OCI-LY3 (cell line): ENCODE data around the gene EXOSC7.

Experiments used
- CTCF ChIP-seq: fragments of 200-600, 300-600 bp; sonication (generic); IDR thresholded peaks from 2 replicates; pipeline ENCODE4 v1.5.1; 2014; ENCODE audit warnings: antibody characterized with exemption, low read length, low read depth
- EZH2phosphoT487 ChIP-seq: fragments of 200-600 bp; shearing (Covaris generic); IDR thresholded peaks from 2 replicates; pipeline ENCODE4 v1.6.1; 2018; ENCODE audit warnings: antibody characterized with exemption, mixed run types, low read depth

- TF ChIP-seq CTCF (no peak), EZH2phosphoT487 (no peak)
Observed at GRCh38 chr3:45017821-45018220, 41.8 kb downstream of the EXOSC7 start.
